GM23248 (cell line): ENCODE measurements around the gene ZNF787. TPM values are rescaled to one million over a fixed set of nuclear protein-coding genes. Genes with fewer than 3 reads are reported as not detected.
A peak's percentile ranks its signal among the peaks of the same experiment; 100 is the strongest.

Experiments
- DNase-seq: peaks from one replicate; pipeline ENCODE4 v3.0.0-alpha.2; 2015
- H2AFZ ChIP-seq: fragments of 200-600 bp; sonication (generic); 2 replicates; pipeline ENCODE4 v1.6.1; 2016; ENCODE audit warnings: antibody characterized with exemption
- H3F3A ChIP-seq: fragments of 200-600 bp; sonication (generic); 2 replicates; pipeline ENCODE4 v1.6.1; 2016; ENCODE audit warnings: mild to moderate bottlenecking, antibody characterized with exemption, mixed run types; ENCODE audit not compliant: insufficient read depth
- H3K27ac ChIP-seq: fragments of 200-600 bp; sonication (generic); 2 replicates; pipeline ENCODE4 v1.5.1; 2016; ENCODE audit warnings: mild to moderate bottlenecking
- H3K27me3 ChIP-seq: fragments of 200-600 bp; sonication (generic); replicated peaks from 2 replicates; pipeline ENCODE4 v1.6.1; 2016; ENCODE audit warnings: mild to moderate bottlenecking; ENCODE audit not compliant: insufficient read depth
- H3K36me3 ChIP-seq: fragments of 200-600 bp; sonication (generic); 2 replicates; pipeline ENCODE4 v1.6.1; 2016; ENCODE audit warnings: low read depth, mild to moderate bottlenecking
- H3K4me1 ChIP-seq: fragments of 200-600 bp; sonication (generic); 2 replicates; pipeline ENCODE4 v1.6.1; 2016; ENCODE audit warnings: mild to moderate bottlenecking; ENCODE audit not compliant: insufficient read depth
- H3K4me2 ChIP-seq: fragments of 200-600 bp; sonication (generic); one replicate; pipeline ENCODE4 v1.6.1; 2016; ENCODE audit warnings: mild to moderate bottlenecking; ENCODE audit not compliant: unreplicated experiment
- H3K4me3 ChIP-seq: fragments of 200-600 bp; sonication (generic); 2 replicates; pipeline ENCODE4 v1.5.1; 2016; ENCODE audit warnings: mild to moderate bottlenecking
- H3K79me2 ChIP-seq: fragments of 200-600 bp; sonication (generic); 2 replicates; pipeline ENCODE4 v1.6.1; 2016; ENCODE audit warnings: mild to moderate bottlenecking; ENCODE audit not compliant: insufficient read depth
- H3K9ac ChIP-seq: fragments of 200-600 bp; sonication (generic); 2 replicates; pipeline ENCODE4 v1.6.1; 2016; ENCODE audit warnings: mild to moderate bottlenecking
- H3K9me2 ChIP-seq: fragments of 200-600 bp; sonication (generic); 2 replicates; pipeline ENCODE4 v1.6.1; 2016; ENCODE audit warnings: mixed run types, mild to moderate bottlenecking, moderate library complexity; ENCODE audit not compliant: insufficient read depth
- H3K9me3 ChIP-seq: fragments of 200-600 bp; sonication (generic); one replicate; pipeline ENCODE4 v1.6.1; 2017; ENCODE audit warnings: low read depth
- H4K20me1 ChIP-seq: fragments of 200-600 bp; sonication (generic); 2 replicates; pipeline ENCODE4 v1.6.0; 2016; ENCODE audit not compliant: insufficient read depth
- EZH2 ChIP-seq: fragments of 200-600 bp; sonication (generic); IDR thresholded peaks from 2 replicates; pipeline ENCODE4 v1.6.1; 2018; ENCODE audit warnings: antibody characterized with exemption, mild to moderate bottlenecking; ENCODE audit not compliant: insufficient read depth, poor library complexity, severe bottlenecking
- EZH2phosphoT487 ChIP-seq: fragments of 200-600 bp; sonication (generic); IDR thresholded peaks from 2 replicates; pipeline ENCODE4 v1.6.1; 2018; ENCODE audit warnings: antibody characterized with exemption, moderate library complexity, mild to moderate bottlenecking, low read depth; ENCODE audit not compliant: insufficient read depth
- WGBS, 2 experiments: methylation state at CpG; one replicate each; pipeline ENCODE4 v1.1.6; 2015 to 2017; ENCODE audit warnings: low lambda C conversion rate in 2 of 2, low coverage in 1 of 2; ENCODE audit errors: missing lambda C conversion rate in 2 of 2; 5-methylcytosine and 5-hydroxymethylcytosine counted together
- in situ Hi-C: fragments of 300-500 bp; cut with MboI; formaldehyde crosslinking; loops from 2 replicates; pipeline ENCODE4 v1.15.0; 2020
- polyA plus RNA-seq: library from polyadenylated mRNA; unstranded; fragments of >200 nt; fragmentation: Nextera tagmentation; extraction: Ambion mirVana; gene quantifications from 2 replicates; pipeline ENCODE4 v1.2.1, GENCODE V29; 2016
- total RNA-seq: library from RNA; depleted of rRNA; stranded (reverse); fragments of >200 nt; shearing (Covaris generic); gene quantifications from 2 replicates; pipeline ENCODE4 v1.2.3, GENCODE V29; 2014

Gene ZNF787
- total and polyA plus RNA-seq, 2 experiments from 2014 or later: 1.5 to 19.5 TPM

- no peaks in the 10 kb centered on the region for H3K36me3 ChIP-seq
- WGBS, 2 experiments: 51 to 54% methylated on average over 14 of the region's 14 CpGs
Observed at GRCh38 chr19:56133858-56134653, 13.0 kb upstream of the ZNF787 start.

GRCh38 chr19:56132316-56132822 is 11.3 kb upstream of the ZNF787 start:
- Histone ChIP-seq H3F3A (no peaks in the 10 kb centered on the region), H3K9me3 (no peaks in the 10 kb centered on the region), H3K4me3 (no peak overlapping the region), H3K4me2 (no peak overlapping the region), H3K9ac (no peak overlapping the region), H3K27ac (no peak overlapping the region), H4K20me1 (no peaks in the 10 kb centered on the region), H3K9me2 (no peaks in the 10 kb centered on the region), H2AFZ (no peak overlapping the region), H3K4me1 (peaks cover 8% of the 10 kb centered on the region; the same call in 1 of the 2 replicates), H3K79me2 (no peaks in the 10 kb centered on the region), H3K27me3 (no peaks in the 10 kb centered on the region), H3K36me3 (no peaks in the 10 kb centered on the region)
- 54% methylated on average over 14 of the region's 14 CpGs for WGBS, 2 experiments
- TF ChIP-seq EZH2 (no peak), EZH2phosphoT487 (no peak)
- no peak for DNase-seq
- in situ Hi-C loops: no loop called here

More at GRCh38 chr19:56133858-56134653, 13.0 kb upstream of the ZNF787 start:
- no peaks in the 10 kb centered on the region for H3F3A ChIP-seq
- H3K4me3 ChIP-seq: no peak overlapping the region
- DNase-seq: peak; percentile 63
- no peaks in the 10 kb centered on the region for H3K9me3 ChIP-seq
- H3K4me1 ChIP-seq: peaks cover 8% of the 10 kb centered on the region; the same call in 1 of the 2 replicates
- H3K4me2 ChIP-seq: peak overlapping the region; percentile 4
- no peaks in the 10 kb centered on the region for H3K9me2 ChIP-seq
- no peak overlapping the region for H3K9ac ChIP-seq
- H3K27ac ChIP-seq: peak overlapping the region; percentile 9
- H2AFZ ChIP-seq: 0 out of 2 replicates have a peak overlapping the region, but pooled peaks have one; percentile 51
- in situ Hi-C loops: no loop called here
- H3K27me3 ChIP-seq: no peaks in the 10 kb centered on the region
- H4K20me1 ChIP-seq: no peaks in the 10 kb centered on the region
- TF ChIP-seq EZH2 (no peak), EZH2phosphoT487 (no peak)
- no peaks in the 10 kb centered on the region for H3K79me2 ChIP-seq

GRCh38 chr19:56131651-56132050 is 10.6 kb upstream of the ZNF787 start:
- Histone ChIP-seq H4K20me1 (no peaks in the 10 kb centered on the region), H3K27me3 (no peaks in the 10 kb centered on the region), H3K79me2 (no peaks in the 10 kb centered on the region), H3F3A (no peaks in the 10 kb centered on the region), H3K4me1 (peaks cover 8% of the 10 kb centered on the region; the same call in 1 of the 2 replicates), H2AFZ (no peak overlapping the region), H3K4me3 (no peak overlapping the region), H3K4me2 (no peak overlapping the region), H3K27ac (no peak overlapping the region), H3K36me3 (no peaks in the 10 kb centered on the region), H3K9ac (no peak overlapping the region), H3K9me2 (no peaks in the 10 kb centered on the region), H3K9me3 (no peaks in the 10 kb centered on the region)
- 79 to 81% methylated on average over 8 of the region's 8 CpGs for WGBS, 2 experiments
- in situ Hi-C loops: no loop called here
- TF ChIP-seq EZH2phosphoT487: no peak
- TF ChIP-seq EZH2: no peak
- no peak for DNase-seq

GRCh38 chr19:56130006-56130405 is 8.9 kb upstream of the ZNF787 start:
- Histone ChIP-seq H3K36me3 (no peaks in the 10 kb centered on the region), H3K27ac (no peak overlapping the region), H3K9me3 (no peaks in the 10 kb centered on the region), H3K9ac (no peak overlapping the region), H4K20me1 (no peaks in the 10 kb centered on the region), H3K9me2 (no peaks in the 10 kb centered on the region), H3K27me3 (no peaks in the 10 kb centered on the region), H3K4me3 (no peak overlapping the region), H3K4me1 (peaks cover 8% of the 10 kb centered on the region; the same call in 1 of the 2 replicates), H3K4me2 (no peak overlapping the region), H3F3A (no peaks in the 10 kb centered on the region), H2AFZ (no peak overlapping the region), H3K79me2 (no peaks in the 10 kb centered on the region)
- in situ Hi-C loops: no loop called here
- no peak for DNase-seq
- TF ChIP-seq EZH2: no peak
- TF ChIP-seq EZH2phosphoT487: no peak
- WGBS, 2 experiments: 49 to 53% methylated on average over 7 of the region's 7 CpGs
